Endothelial cell of umbilical vein (primary cell): ENCODE results near the gene SIRPA.

Source experiments
- CTCF ChIP-seq, 2 donors: IDR thresholded peaks; 1 replicate in 1 of 2; 2 replicates in 1 of 2; pipeline ENCODE4 v1.5.1; 2011; ENCODE audit warnings: low read length in 2 of 2, mild to moderate bottlenecking in 2 of 2, moderate library complexity in 2 of 2, control low read depth in 1 of 2, inconsistent platforms in 1 of 2, low read depth in 1 of 2; ENCODE audit not compliant: insufficient read depth in 1 of 2; ENCODE audit errors: extremely low read depth in 1 of 2
- EZH2 ChIP-seq: IDR thresholded peaks from 2 replicates; pipeline ENCODE4 v1.6.1; 2012; ENCODE audit warnings: borderline replicate concordance, low read depth, mild to moderate bottlenecking, moderate library complexity, low read length, inconsistent platforms; ENCODE audit not compliant: severe bottlenecking
- GATA2 ChIP-seq: IDR thresholded peaks from 2 replicates; pipeline ENCODE4 v1.7.0; 2011; ENCODE audit warnings: low read depth, mild to moderate bottlenecking, moderate library complexity, mixed read lengths, low read length; ENCODE audit not compliant: insufficient read length, insufficient read depth
- JUN ChIP-seq: IDR thresholded peaks from 2 replicates; pipeline ENCODE4 v1.6.1; 2011; ENCODE audit warnings: borderline replicate concordance, low read depth; ENCODE audit not compliant: insufficient read length, insufficient read depth
- MAX ChIP-seq: IDR thresholded peaks from 2 replicates; pipeline ENCODE4 v1.6.1; 2011; ENCODE audit not compliant: insufficient read depth, insufficient read length
- MYC ChIP-seq: IDR thresholded peaks from one replicate; pipeline ENCODE4 v1.6.1; 2011; ENCODE audit warnings: mild to moderate bottlenecking, low read depth, low read length
- POLR2A ChIP-seq: IDR thresholded peaks from 2 replicates; pipeline ENCODE4 v1.6.1; 2012; ENCODE audit warnings: low read depth, mild to moderate bottlenecking, control low read depth, low read length
- POLR2AphosphoS5 ChIP-seq: IDR thresholded peaks from 2 replicates; pipeline ENCODE4 v1.6.1; 2012; ENCODE audit warnings: low read depth, mild to moderate bottlenecking, control low read depth, low read length, moderate library complexity; ENCODE audit not compliant: insufficient read depth

GRCh38 chr20:1866834-1867233 is 28.4 kb upstream of the SIRPA start:
- no peak for TF ChIP-seq CTCF (IDR thresholded peaks at IDR 0.05; ENCODE audit: extremely low read depth in 1 of 2, insufficient read depth in 1 of 2, low read depth in 1 of 2, low read length in 2 of 2)
- no peak for TF ChIP-seq POLR2A
- no peak for TF ChIP-seq EZH2
- no peak for TF ChIP-seq MYC
- no peak for TF ChIP-seq POLR2AphosphoS5
- no peak for TF ChIP-seq JUN
- no peak for TF ChIP-seq GATA2
- TF ChIP-seq MAX, result no peak
